GM11168 (cell line): ENCODE measurements around the gene HOXA5.

ENCODE experiments used
- in situ Hi-C: fragments of 300-500 bp; cut with MboI; formaldehyde crosslinking; loops from one replicate; pipeline ENCODE4 v1.12.0; 2022; ENCODE audit warnings: low sequenced_read_pairs; ENCODE audit not compliant: unreplicated experiment

Gene HOXA5

GRCh38 chr7:27126596-27127327 lies 16.7 kb downstream of the HOXA5 start:
- in situ Hi-C loops, result no loop called here

DNA sequence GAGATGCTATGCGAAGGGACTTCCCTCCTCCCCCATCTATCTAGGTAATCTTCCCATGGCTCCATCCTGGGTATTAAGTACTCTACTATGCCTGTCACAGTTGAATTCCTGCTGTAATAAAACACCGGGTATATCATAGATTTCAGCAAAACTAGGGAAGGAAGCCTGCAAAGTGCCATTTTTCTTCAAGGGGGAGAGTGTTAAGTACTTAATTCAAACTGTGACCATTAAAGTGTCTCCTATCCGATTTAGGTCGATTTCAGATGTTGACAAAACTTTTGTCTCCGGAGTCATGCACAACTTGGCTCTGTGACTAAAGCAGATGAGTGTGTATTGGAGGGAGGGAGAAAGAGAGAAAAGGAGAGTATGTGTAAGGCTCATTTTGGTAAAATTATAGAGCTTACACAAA lies 17.5 kb downstream of the HOXA5 start:
- in situ Hi-C loops, result no loop called here

DNA sequence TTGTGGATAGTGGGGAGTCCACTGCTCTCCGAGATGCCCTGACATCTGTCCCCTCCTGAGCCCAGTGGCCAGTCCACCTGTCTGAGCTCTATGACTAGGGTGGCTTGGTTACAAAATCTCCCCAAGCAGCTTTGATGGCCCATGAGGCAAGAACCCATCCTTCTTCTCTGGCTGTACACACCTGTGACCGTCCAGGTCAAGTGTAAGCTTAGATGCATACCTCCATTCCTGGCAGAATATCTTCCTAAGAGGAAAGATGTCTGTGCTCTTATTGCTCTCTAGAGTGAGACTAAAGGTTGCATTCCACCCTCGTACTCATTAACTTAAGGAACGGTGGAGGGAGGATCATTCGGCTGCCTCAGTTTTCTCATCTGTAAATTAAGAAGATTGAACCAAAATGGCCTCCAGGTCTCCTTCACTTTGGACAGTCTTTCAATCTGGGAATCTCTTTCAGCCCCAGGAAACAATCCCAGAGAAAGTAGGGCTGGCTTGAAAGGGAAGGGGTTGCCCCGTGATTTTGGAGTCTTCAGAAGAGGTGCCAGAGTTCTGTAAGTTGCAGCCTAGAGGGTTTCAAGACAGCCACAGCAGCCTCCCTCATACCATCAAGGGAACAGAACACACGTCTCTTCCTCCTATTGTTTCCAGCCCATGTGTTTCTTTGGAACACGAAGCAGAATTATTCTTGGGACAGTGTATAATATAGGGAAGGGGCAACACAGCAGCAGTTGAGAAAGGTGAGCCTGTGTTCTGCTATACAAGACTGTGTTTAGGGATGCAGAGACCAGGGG lies 18.4 kb downstream of the HOXA5 start:
- in situ Hi-C loops, result no loop called here

DNA sequence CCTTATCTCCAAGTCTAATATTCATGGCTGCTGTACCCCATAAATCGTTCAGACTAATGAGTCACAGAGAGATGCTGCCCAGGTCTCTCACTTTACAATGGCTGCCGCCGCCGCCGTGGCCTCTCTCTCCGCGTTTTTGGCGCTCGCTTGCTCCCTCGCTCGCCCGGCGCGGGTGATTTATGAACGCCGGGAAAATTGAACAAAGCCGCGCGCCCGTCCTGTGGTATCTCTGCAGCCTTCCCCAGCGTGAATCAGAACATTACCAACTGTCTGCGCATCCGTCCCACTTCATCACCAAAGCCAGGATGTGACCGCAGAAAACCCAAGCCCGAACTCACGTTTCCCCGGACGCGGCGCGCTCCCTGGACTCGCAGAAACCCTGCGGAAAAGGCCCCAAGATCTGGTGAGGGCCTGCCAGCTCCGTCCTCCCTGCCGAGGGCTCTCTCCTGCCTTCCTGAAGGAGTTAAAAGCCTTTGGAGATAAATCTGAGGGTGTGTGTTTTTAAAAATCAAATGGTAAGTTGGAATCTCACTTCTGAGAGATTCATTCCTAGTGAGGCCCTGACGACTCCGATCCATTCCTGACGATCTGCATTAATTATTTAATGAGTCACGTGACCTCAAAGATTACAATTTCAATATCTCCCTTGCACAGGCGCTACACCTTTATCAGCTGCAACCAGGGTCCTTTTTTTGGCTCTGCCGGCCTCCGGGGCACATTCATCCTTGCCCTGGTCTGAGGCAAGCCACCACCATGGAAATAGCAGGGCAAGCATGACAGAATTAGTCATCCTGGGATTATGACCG lies 19.2 kb downstream of the HOXA5 start:
- in situ Hi-C loops, result no loop called here

DNA sequence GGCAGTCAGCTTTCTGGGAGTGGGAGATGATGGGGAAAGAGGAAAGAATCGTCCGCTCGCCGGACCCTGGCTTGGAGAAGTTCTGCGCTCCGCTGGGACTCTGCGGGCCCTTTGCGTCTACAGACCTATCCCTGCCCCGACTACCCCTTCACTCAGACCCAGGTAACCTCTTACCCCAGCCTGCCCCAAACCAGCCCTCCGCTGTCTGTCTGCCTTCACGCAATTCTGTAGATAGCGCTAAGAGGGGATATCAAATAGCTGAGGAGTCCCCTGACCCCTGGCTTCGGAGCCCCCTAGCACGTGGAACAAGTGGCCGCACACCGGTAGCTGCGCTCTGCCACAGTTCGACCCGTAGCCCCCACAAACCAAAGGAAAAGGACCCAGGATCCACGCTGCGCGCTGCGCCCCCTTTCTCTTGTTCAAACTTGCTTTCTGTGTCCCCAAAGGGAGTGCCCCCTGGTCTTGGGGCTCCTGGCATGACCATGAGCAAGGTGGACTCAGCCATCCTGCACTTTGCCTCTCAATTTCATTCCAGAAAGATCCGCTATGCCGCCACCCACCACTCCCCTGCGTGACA lies 19.9 kb downstream of the HOXA5 start:
- in situ Hi-C loops, result no loop called here

DNA sequence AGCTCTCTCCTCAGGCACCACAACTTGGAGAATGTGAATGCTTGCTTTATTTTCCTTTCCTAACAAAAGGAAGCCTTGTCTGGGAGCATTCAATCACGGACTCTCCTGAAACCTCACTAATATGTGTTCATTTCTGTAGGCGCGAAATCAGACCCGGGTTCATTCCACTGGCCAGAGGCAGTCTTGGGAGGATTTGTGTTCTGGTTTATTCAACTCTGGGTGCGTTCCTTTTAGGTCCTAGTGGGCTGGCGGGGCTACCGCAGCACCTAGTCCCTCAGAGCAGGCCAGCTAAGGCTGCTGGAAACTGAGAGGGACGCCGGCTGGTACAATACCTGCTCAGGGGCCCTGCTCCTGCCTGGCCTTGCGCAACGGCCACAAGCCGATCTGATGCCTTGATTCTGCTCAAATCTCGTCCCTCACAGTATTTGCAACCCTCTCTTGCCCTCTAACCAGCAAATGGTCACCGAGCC lies 20.4 kb downstream of the HOXA5 start:
- in situ Hi-C loops, result no loop called here

GRCh38 chr7:27122077-27122910 lies 21.2 kb downstream of the HOXA5 start:
- in situ Hi-C loops, result no loop called here

DNA sequence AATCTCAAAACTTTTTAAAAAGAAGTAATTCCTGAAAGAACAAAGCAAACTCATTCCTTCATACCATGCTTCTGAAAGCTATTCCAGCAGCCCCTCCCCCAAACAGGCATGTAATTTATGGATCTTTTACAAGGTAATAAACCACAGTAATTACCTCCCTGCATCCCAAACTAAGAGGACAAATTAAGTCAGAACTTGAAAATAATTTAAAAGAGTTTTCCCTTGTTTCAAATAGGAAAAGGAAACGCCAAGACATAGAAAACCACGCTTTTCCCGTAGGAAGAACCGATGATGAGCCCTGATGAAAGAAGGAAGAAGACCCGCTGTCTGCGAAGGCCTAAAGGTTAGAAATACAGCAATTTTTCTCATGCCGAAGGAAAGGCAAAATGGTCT lies 21.8 kb downstream of the HOXA5 start:
- in situ Hi-C loops, result no loop called here

DNA sequence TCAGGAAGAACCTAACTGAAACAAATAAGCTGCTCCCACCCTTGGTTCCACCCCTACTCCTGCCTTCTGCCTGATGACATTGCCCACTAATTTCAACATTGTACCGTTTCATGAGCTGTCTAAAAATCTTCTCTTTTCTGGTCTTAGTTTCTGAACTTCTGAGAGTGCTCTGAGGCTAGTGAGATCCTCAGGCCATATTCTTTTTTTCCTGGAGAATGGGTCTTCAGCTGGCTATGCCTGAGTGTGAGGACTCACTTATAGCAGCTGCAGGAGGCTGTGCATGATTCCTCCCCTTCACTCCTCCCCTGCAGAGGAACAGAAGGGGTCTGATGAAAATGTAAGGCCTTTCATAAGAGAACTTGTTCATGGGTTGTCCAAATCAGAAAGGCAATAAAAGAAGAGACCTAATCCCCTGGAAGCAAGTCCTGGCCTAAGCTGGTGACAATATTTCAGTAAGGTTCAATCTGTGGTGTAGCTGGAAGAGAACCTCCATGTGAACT lies 24.0 kb downstream of the HOXA5 start:
- in situ Hi-C loops, result no loop called here

GRCh38 chr7:27118580-27118979 lies 24.9 kb downstream of the HOXA5 start:
- in situ Hi-C loops, result no loop called here

DNA sequence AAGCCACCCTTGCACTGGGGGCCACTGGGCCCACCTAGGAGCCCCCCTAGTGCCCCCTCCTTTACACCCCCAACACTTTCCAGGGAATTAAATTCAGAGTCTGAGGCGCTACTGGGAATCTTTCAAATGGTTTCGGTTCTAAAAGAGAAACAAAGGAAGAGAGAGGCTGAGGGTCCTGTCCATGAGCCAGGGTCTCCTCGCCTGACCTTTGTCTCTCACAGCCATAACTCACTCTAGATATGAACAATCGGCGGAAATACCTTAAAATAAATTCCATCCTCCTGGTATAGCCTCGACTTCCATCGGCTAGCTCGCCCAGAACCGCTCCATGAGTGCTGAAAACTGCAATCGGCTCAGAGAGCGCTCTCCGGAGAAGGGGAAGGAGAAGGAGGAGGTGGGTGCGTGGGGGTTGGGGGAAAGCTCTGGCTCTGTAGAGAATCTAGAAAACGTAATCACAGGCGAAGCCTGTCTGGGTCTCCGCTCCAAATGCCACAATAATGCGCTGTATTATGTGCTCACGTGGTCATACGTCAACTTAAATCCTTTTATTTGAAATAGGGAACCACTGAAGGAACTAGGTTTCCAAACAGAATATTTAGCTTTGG lies 25.5 kb downstream of the HOXA5 start:
- in situ Hi-C loops, result no loop called here

GRCh38 chr7:27116962-27117886 lies 26.3 kb downstream of the HOXA5 start:
- in situ Hi-C loops, result no loop called here

GRCh38 chr7:27116031-27116961 lies 27.2 kb downstream of the HOXA5 start:
- in situ Hi-C loops, result no loop called here

DNA sequence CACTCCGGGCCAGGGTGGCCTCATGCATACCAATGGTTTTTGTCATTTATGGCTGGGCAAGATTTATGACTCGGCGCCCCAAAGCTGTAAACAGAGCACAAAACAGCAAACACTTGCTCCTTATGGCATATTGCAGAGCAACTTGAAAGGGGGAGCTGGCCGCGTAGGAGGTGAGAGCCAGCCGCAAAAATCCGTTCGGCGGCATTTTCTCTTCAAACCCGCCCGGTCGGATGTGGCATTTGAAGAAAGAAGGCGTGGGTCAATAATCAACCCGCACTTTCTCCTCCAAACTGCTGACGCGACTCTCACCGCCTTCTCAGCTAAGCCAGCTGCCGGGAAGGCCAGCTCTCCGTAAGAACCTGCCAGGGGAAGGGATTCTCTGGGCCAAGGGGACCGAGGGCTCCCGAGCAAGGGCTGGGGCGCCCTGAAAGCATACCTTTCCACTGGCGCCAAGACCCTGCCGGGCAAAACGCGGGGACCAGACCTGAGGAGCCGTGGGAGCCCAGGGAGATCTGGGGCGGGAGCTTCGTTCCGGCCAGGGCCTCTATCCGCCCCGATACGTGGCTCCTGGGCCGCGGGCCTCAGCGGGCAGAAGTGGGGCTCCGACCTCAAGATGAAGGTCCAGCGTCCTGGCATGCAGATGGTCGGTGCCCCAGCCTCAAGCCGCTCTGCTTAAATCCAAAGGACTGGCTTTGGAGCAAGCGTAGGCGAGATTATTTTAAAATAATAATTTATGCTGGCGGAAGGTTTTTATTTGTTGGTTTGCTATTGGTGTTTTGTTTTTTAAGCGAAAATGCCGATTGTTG lies 28.1 kb downstream of the HOXA5 start:
- in situ Hi-C loops, result no loop called here

- in situ Hi-C loops, result no loop called here
These were observed 28.6 kb downstream of the HOXA5 start for GRCh38 chr7:27114881-27115220.
